Skeletal muscle tissue (tissue), 4 donors: Measurements from ENCODE around the gene CRISP2. TPM values are rescaled to one million over a fixed set of nuclear protein-coding genes. Genes with fewer than 3 reads are reported as not detected.

ENCODE experiments used
- H3K27ac ChIP-seq: one replicate; pipeline ENCODE4 v1.7.0; 2013; ENCODE audit warnings: mild to moderate bottlenecking, low read depth, low read length, inconsistent platforms
- H3K27me3 ChIP-seq, 3 donors: one replicate each; pipeline ENCODE4 v1.7.0; 2013; ENCODE audit warnings: low read length in 3 of 3; ENCODE audit not compliant: control insufficient read depth in 3 of 3, insufficient read depth in 3 of 3
- H3K36me3 ChIP-seq, 3 donors: one replicate each; pipeline ENCODE4 v1.7.0; 2013; ENCODE audit warnings: low read length in 3 of 3; ENCODE audit not compliant: control insufficient read depth in 3 of 3, insufficient read depth in 3 of 3
- H3K4me1 ChIP-seq, 3 donors: one replicate each; pipeline ENCODE4 v1.7.0; 2013; ENCODE audit warnings: low read length in 3 of 3, mild to moderate bottlenecking in 3 of 3; ENCODE audit not compliant: control insufficient read depth in 3 of 3, insufficient read depth in 3 of 3
- H3K4me3 ChIP-seq, 3 donors: one replicate each; pipeline ENCODE4 v1.7.0; 2013; ENCODE audit warnings: low read length in 3 of 3
- H3K9ac ChIP-seq, 3 donors: one replicate each; pipeline ENCODE4 v1.7.0; 2013; ENCODE audit warnings: low read length in 3 of 3, mild to moderate bottlenecking in 3 of 3, moderate library complexity in 2 of 3, low read depth in 1 of 3
- H3K9me3 ChIP-seq, 3 donors: one replicate each; pipeline ENCODE4 v1.7.0; 2013; ENCODE audit warnings: low read length in 3 of 3; ENCODE audit not compliant: control insufficient read depth in 3 of 3
- total RNA-seq: library from RNA; depleted of rRNA; stranded (reverse); fragments of >200 nt; gene quantifications from one replicate; pipeline ENCODE4 v1.2.3, GENCODE V29; 2014
- donor health status: Osteomylitis.

CRISP2 gene
- total RNA-seq, 1 donor from 2014 or later = not detected

DNA sequence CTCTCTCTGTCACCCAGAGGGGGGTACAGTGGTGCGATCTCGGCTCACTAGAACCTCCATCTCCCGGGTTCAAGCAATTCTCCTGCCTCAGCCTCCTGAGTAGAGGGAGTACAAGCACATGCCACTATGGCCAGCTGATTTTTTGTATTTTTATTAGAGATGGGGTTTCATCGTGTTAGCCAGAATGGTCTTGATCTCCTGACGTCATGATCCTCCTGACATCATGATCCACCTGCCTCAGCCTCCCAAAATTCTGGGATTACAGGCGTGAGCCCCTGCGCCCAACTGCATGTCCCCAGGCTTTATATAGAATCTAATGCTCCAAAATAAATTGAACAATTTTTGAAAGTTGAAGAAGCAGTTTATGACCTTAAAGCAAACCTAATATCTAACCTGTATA lies 7.0 kb upstream of the CRISP2 start:
- Histone ChIP-seq H3K9ac (no peak overlapping the region), H3K4me3 (no peak overlapping the region), H3K27ac (no peak overlapping the region), H3K4me1 (no peaks in the 10 kb centered on the region), H3K9me3 (peaks cover 0 to 4% (median 4%) of the 10 kb centered on the region in 3 donors), H3K36me3 (no peaks in the 10 kb centered on the region), H3K27me3 (no peaks in the 10 kb centered on the region)

DNA sequence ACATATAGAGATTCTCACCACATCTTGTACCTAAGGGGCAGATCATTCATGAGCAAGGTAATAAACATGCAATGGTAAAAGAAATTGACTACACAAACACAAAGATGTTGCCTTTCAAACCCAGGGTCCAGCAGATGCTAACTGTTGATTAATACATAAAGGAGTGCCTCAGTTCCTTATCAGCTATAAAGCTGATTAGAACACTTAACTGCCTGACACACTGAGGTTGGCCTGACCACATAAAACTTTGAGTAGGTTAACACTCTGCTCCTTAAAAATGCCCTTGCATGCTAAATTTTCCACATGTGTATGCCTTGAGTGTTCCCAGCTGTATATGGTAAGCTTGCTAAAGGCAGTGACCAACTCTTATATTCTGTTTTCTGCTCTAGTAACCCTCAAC lies 14.9 kb downstream of the CRISP2 start:
- no peak overlapping the region for H3K4me3 ChIP-seq
- no peaks in the 10 kb centered on the region for H3K27me3 ChIP-seq
- H3K9me3 ChIP-seq = peaks cover 0 to 6% (median 0%) of the 10 kb centered on the region in 3 donors
- H3K36me3 ChIP-seq = no peaks in the 10 kb centered on the region
- H3K9ac ChIP-seq = no peak overlapping the region
- no peak overlapping the region for H3K27ac ChIP-seq
- no peaks in the 10 kb centered on the region for H3K4me1 ChIP-seq

DNA sequence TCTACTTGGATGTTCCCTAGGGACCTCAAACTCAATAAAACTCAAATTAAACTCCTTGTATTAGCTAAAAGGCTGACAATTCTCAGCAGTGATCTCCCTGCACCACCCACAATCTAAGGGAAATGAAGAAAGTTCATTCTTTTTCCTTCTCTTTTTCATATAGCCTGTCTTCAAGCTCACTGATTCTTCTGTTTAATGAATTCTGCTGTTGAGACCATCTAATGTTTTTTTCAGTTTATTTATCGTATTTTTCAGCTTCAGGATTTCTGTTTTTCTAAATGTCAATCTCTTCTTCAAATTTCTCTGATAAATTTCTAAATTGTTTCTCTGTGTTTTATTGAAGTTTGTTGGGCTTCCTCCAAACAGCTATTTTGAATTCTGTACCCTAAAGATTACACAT lies 19.8 kb downstream of the CRISP2 start:
- Histone ChIP-seq H3K9me3 (peaks cover 0 to 9% (median 0%) of the 10 kb centered on the region in 3 donors), H3K27me3 (no peaks in the 10 kb centered on the region), H3K27ac (no peak overlapping the region), H3K4me1 (no peaks in the 10 kb centered on the region), H3K4me3 (no peak overlapping the region), H3K9ac (no peak overlapping the region), H3K36me3 (no peaks in the 10 kb centered on the region)

DNA sequence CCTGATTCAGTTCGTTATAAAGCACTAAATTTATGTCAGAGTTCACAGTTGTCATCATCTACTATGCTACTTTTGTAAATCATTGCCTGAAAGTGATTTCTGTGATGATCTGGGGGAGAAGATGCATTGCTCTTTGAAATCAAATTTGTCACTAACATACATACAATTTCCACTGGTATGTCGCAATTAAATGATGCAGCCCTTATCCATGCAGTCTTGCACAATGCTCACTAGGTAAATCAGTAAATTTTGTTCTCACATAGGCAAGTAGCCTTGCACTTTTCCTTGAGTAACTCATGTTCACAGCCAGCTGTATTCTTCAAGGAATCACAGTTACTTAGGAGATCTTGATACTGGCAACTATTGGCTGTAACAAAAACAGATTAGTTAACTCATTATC lies 20.8 kb downstream of the CRISP2 start:
- Histone ChIP-seq H3K36me3 (no peaks in the 10 kb centered on the region), H3K9ac (no peak overlapping the region), H3K4me1 (no peaks in the 10 kb centered on the region), H3K9me3 (peaks cover 0 to 9% (median 0%) of the 10 kb centered on the region in 3 donors), H3K4me3 (no peak overlapping the region), H3K27me3 (no peaks in the 10 kb centered on the region), H3K27ac (no peak overlapping the region)

DNA sequence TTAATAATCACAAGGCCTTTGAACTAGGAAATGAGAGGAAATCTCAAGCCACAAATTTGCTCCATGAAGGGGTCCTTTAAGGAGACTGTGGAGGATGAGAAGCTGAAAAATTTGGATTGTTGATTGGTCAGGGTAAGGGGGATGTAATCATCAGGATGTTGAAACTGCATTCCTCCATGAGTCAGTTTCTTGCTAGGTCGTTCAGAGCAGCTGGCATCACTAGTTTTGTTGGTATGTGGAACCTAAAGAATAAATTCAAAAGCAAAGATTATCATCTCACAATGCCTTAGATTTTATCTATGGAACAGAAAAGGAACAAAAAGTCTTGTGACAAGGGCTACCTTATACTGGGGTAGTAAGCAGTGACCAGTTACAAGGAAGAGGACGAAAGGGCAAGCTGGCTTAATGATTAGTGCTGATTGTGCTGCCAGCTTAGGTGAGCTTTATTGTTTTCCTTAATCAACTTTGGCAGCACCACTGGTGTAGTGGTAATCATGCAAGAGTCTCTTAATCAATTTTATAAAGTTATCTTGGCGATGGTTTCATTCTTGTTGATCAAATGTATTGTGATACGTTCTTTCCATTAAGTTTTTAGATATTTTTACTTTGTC lies 36.6 kb downstream of the CRISP2 start:
- Histone ChIP-seq H3K27me3 (no peaks in the 10 kb centered on the region), H3K36me3 (no peaks in the 10 kb centered on the region), H3K9ac (no peak overlapping the region), H3K4me1 (no peaks in the 10 kb centered on the region), H3K9me3 (no peaks in the 10 kb centered on the region), H3K4me3 (no peak overlapping the region), H3K27ac (no peak overlapping the region)

DNA sequence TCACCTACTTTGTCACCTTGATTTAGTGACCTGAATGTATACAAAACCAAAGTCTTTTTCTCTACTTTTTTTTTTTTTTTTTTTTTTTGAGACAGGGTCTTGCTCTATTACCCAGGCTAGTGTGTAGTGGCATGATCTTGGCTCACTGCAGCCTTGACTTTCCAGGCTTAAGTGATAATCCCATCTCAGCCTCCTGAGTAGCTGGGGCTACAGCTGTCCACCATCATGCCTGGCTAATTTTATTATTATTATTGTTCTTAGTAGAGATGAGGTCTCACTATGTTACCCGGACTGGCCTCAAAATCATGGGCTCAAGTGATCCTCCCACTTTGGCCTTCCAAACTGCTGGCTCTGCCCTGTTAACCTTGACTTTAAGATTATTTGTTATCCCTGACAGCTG lies 37.5 kb downstream of the CRISP2 start:
- Histone ChIP-seq H3K4me1 (no peaks in the 10 kb centered on the region), H3K27me3 (no peaks in the 10 kb centered on the region), H3K9ac (no peak overlapping the region), H3K27ac (no peak overlapping the region), H3K36me3 (no peaks in the 10 kb centered on the region), H3K9me3 (no peaks in the 10 kb centered on the region), H3K4me3 (no peak overlapping the region)

DNA sequence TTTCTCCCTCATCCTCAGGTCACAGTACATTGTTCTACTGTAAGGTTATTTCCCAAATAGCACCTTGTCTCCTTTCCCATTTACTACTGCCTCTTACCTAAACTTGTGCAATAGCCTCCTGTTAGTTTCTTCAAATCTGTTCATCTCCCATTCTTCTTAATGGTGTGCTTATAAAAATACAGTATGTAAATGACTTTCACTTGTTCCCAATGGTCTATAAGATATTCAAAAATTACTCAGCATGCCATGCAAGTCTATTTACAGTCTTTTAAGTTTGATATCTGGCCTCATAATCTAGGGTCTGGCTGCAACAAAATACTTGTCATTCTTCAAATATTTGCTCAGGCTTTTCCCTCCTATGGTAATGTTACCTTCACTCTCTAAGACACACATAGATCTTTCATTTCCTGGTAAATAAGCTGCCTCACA lies 45.2 kb downstream of the CRISP2 start:
- no peaks in the 10 kb centered on the region for H3K36me3 ChIP-seq
- no peak overlapping the region for H3K4me3 ChIP-seq
- no peaks in the 10 kb centered on the region for H3K27me3 ChIP-seq
- H3K4me1 ChIP-seq = no peaks in the 10 kb centered on the region
- no peaks in the 10 kb centered on the region for H3K9me3 ChIP-seq
- no peak overlapping the region for H3K9ac ChIP-seq
- no peak overlapping the region for H3K27ac ChIP-seq

DNA sequence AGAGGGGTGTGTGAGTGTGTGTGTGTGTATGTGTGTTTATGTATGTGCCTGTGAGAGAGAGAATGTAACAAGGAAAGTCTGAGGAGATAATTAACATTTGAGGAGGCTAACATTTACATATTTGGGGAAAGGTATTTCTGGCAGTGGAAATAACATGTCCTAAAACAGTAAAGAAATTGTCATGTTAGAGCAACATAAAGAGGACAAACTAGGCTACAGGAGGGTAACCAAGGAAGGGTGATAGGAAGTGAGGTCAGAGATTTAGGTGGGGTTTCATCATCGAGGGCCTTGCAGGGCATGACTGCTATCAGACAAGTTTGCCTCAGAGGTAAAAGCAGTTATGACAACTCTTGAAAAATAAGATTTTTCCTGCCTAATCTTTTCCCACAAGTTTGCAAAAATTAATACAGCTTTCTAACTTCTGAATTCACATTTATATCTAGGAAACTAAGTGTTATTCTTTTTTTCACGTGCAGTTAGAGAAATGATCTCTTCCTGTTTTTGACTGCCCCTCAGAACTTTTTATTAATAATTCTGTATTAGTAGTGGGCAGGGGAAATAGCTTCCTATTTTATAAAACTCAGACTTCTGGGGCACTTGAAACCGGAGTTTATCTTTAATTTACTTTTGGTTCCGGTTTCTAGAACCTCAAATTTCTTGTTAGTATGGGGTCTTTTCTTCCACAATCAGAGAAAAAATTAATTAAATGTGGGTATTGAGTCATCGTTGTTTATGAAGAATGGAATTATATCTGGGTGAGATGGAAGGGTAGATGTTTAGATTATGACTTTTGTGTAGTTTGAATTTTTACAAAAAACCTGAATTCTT lies 46.2 kb downstream of the CRISP2 start:
- Histone ChIP-seq H3K4me1 (no peaks in the 10 kb centered on the region), H3K27me3 (no peaks in the 10 kb centered on the region), H3K27ac (no peak overlapping the region), H3K9ac (no peak overlapping the region), H3K4me3 (no peak overlapping the region), H3K36me3 (no peaks in the 10 kb centered on the region), H3K9me3 (no peaks in the 10 kb centered on the region)

DNA sequence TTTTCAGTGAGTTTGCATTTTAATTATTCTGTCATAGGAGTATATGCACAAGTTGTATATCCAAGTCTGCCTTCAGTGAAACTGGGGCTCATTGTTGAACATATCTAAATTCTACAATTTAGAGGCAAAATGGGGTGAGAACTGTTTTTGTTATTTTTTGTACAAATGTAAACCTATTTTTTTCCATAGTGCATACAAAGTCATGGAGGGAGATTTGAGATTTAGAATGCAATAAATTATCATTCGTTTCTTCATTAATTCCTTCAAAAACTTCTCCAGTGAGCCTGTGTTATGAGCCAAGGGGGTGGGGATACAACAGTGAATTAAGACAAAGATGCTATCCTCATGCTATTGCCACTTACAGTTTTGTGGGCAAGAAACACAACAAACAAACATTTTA lies 46.9 kb downstream of the CRISP2 start:
- H3K9me3 ChIP-seq = no peaks in the 10 kb centered on the region
- H3K4me1 ChIP-seq = no peaks in the 10 kb centered on the region
- H3K27me3 ChIP-seq = no peaks in the 10 kb centered on the region
- H3K9ac ChIP-seq = no peak overlapping the region
- no peak overlapping the region for H3K4me3 ChIP-seq
- no peaks in the 10 kb centered on the region for H3K36me3 ChIP-seq
- no peak overlapping the region for H3K27ac ChIP-seq

DNA sequence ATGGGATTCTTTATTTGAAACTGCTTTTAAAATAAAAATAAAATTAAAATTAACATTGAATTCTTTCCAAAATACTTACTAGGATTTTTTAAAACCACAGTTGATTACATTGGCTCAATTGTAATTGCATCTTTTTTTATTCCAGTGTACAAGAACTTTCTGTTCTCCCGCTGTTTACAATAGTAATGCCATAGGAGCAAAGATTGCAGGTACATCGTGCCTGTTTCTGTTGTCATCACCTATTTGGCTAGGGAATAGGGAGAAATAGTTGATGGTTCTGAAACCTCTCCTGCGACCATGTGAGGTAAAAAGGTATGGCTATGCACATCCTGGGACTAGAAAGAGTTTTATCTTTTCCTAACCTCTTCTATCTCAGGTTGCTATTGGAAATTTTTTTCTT lies 48.5 kb downstream of the CRISP2 start:
- no peaks in the 10 kb centered on the region for H3K9me3 ChIP-seq
- no peaks in the 10 kb centered on the region for H3K4me1 ChIP-seq
- no peaks in the 10 kb centered on the region for H3K27me3 ChIP-seq
- H3K4me3 ChIP-seq = no peak overlapping the region
- H3K36me3 ChIP-seq = no peaks in the 10 kb centered on the region
- no peak overlapping the region for H3K9ac ChIP-seq
- no peak overlapping the region for H3K27ac ChIP-seq
